H9 (cell line): ENCODE results near the gene SNX27. TPM values are rescaled to one million over a fixed set of nuclear protein-coding genes. Genes with fewer than 3 reads are reported as not detected.
A peak's percentile ranks its signal among the peaks of the same experiment; 100 is the strongest.

Source experiments
- DNase-seq: peaks from one replicate; pipeline ENCODE4 v3.0.0-alpha.2; 2017
- H2AFZ ChIP-seq: one replicate; pipeline ENCODE4 v1.6.1; 2013; ENCODE audit warnings: mild to moderate bottlenecking, low read length, control low read depth, moderate library complexity
- H2AK5ac ChIP-seq: 2 replicates; pipeline ENCODE4 v1.6.1; 2013; ENCODE audit warnings: low read length, control low read depth, mixed read lengths; ENCODE audit not compliant: insufficient read length
- H2BK120ac ChIP-seq: one replicate; pipeline ENCODE4 v1.6.1; 2013; ENCODE audit warnings: low read depth, mild to moderate bottlenecking, low read length, control low read depth, inconsistent platforms; ENCODE audit not compliant: poor library complexity, severe bottlenecking
- H2BK12ac ChIP-seq: 2 replicates; pipeline ENCODE4 v1.6.1; 2013; ENCODE audit warnings: low read length, control low read depth, mixed read lengths, low read depth; ENCODE audit not compliant: insufficient read length
- H2BK15ac ChIP-seq: 2 replicates; pipeline ENCODE4 v1.6.1; 2013; ENCODE audit warnings: low read depth, low read length, control low read depth
- H2BK20ac ChIP-seq: one replicate; pipeline ENCODE4 v1.6.1; 2013; ENCODE audit warnings: low read depth, mild to moderate bottlenecking, low read length, control low read depth, inconsistent platforms; ENCODE audit not compliant: poor library complexity, severe bottlenecking
- H2BK5ac ChIP-seq: 2 replicates; pipeline ENCODE4 v1.6.1; 2013; ENCODE audit warnings: low read length, control low read depth, mixed read lengths; ENCODE audit not compliant: insufficient read length
- H3K14ac ChIP-seq: 2 replicates; pipeline ENCODE4 v1.6.1; 2013; ENCODE audit warnings: low read length, control low read depth; ENCODE audit not compliant: insufficient read depth
- H3K18ac ChIP-seq: 2 replicates; pipeline ENCODE4 v1.6.1; 2013; ENCODE audit warnings: low read depth, mild to moderate bottlenecking, mixed read lengths, low read length, control low read depth; ENCODE audit not compliant: insufficient read length
- H3K23ac ChIP-seq: 2 replicates; pipeline ENCODE4 v1.6.1; 2013; ENCODE audit warnings: low read length, control low read depth, mixed read lengths, low read depth; ENCODE audit not compliant: insufficient read length
- H3K23me2 ChIP-seq: 2 replicates; pipeline ENCODE4 v1.6.1; 2013; ENCODE audit warnings: low read depth, mild to moderate bottlenecking, mixed read lengths, low read length, control low read depth; ENCODE audit not compliant: insufficient read length, poor library complexity, severe bottlenecking
- H3K27ac ChIP-seq: 2 replicates; pipeline ENCODE4 v1.5.1; 2013; ENCODE audit warnings: low read length, control low read depth, mixed read lengths, low read depth; ENCODE audit not compliant: insufficient read length
- H3K27me3 ChIP-seq: 2 replicates; pipeline ENCODE4 v1.6.1; 2013; ENCODE audit warnings: low read length, control low read depth, inconsistent platforms; ENCODE audit not compliant: insufficient read depth
- H3K4ac ChIP-seq: 2 replicates; pipeline ENCODE4 v1.6.1; 2013; ENCODE audit warnings: low read depth, mild to moderate bottlenecking, control low read depth, inconsistent platforms, low read length, moderate library complexity
- H3K4me1 ChIP-seq: 2 replicates; pipeline ENCODE4 v1.6.1; 2013; ENCODE audit warnings: low read length, control low read depth, inconsistent platforms; ENCODE audit not compliant: insufficient read depth
- H3K4me2 ChIP-seq: 2 replicates; pipeline ENCODE4 v1.6.1; 2013; ENCODE audit warnings: low read length, control low read depth, mixed read lengths; ENCODE audit not compliant: insufficient read length, insufficient read depth
- H3K56ac ChIP-seq: 2 replicates; pipeline ENCODE4 v1.6.1; 2013; ENCODE audit warnings: low read depth, mild to moderate bottlenecking, mixed read lengths, low read length, control low read depth; ENCODE audit not compliant: insufficient read length
- H3K79me1 ChIP-seq: 2 replicates; pipeline ENCODE4 v1.6.1; 2013; ENCODE audit warnings: low read depth, mild to moderate bottlenecking, moderate library complexity, low read length, control low read depth, inconsistent platforms; ENCODE audit not compliant: insufficient read depth, poor library complexity, severe bottlenecking
- H3K79me2 ChIP-seq: 2 replicates; pipeline ENCODE4 v1.6.1; 2013; ENCODE audit warnings: low read length, control low read depth, inconsistent platforms; ENCODE audit not compliant: insufficient read depth
- H3K9ac ChIP-seq: 2 replicates; pipeline ENCODE4 v1.6.1; 2013; ENCODE audit warnings: low read length, control low read depth, mixed read lengths; ENCODE audit not compliant: insufficient read length; ENCODE audit errors: extremely low read depth
- H3K9me3 ChIP-seq: one replicate; pipeline ENCODE4 v1.6.1; 2013; ENCODE audit warnings: low read depth, low read length, inconsistent platforms; ENCODE audit not compliant: control insufficient read depth
- H3T11ph ChIP-seq: one replicate; pipeline ENCODE4 v1.6.1; 2013; ENCODE audit warnings: mild to moderate bottlenecking, low read length, control low read depth, inconsistent platforms
- H4K20me1 ChIP-seq: one replicate; pipeline ENCODE4 v1.6.1; 2013; ENCODE audit not compliant: control insufficient read depth, insufficient read length, insufficient read depth
- H4K5ac ChIP-seq: 2 replicates; pipeline ENCODE4 v1.6.1; 2013; ENCODE audit warnings: low read depth, mild to moderate bottlenecking, mixed read lengths, low read length, control low read depth; ENCODE audit not compliant: insufficient read length
- H4K8ac ChIP-seq: replicated peaks from 2 replicates; pipeline ENCODE4 v1.6.1; 2013; ENCODE audit warnings: low read length, control low read depth, mixed read lengths, low read depth; ENCODE audit not compliant: insufficient read length
- H4K91ac ChIP-seq: 2 replicates; pipeline ENCODE4 v1.6.1; 2013; ENCODE audit warnings: low read depth, mild to moderate bottlenecking, moderate library complexity, mixed read lengths, low read length, control low read depth; ENCODE audit not compliant: insufficient read length
- H3K27ac Mint-ChIP-seq, 3 experiments: 2 replicates in 2 of 3; 3 replicates in 1 of 3; pipeline ENCODE4 v1.8.0; 2020 to 2021; ENCODE audit warnings: mixed read lengths in 3 of 3, mild to moderate bottlenecking in 1 of 3, moderate library complexity in 1 of 3
- H3K27me3 Mint-ChIP-seq: 2 replicates; pipeline ENCODE4 v1.8.0; 2021; ENCODE audit warnings: low read depth, mild to moderate bottlenecking, moderate library complexity, mixed read lengths
- H3K36me3 Mint-ChIP-seq, 3 experiments: 2 replicates in 2 of 3; 3 replicates in 1 of 3; pipeline ENCODE4 v1.8.0; 2020 to 2021; ENCODE audit warnings: low read depth in 3 of 3, mixed read lengths in 3 of 3; ENCODE audit not compliant: insufficient read depth in 1 of 3
- H3K4me1 Mint-ChIP-seq, 2 experiments: 2 replicates each; pipeline ENCODE4 v1.8.0; 2020; ENCODE audit warnings: mixed read lengths in 2 of 2
- H3K4me3 Mint-ChIP-seq, 2 experiments: 2 replicates in 1 of 2; 3 replicates in 1 of 2; pipeline ENCODE4 v1.8.0; 2020 to 2021; ENCODE audit warnings: mild to moderate bottlenecking in 2 of 2, mixed read lengths in 2 of 2, moderate library complexity in 1 of 2
- H3K9me3 Mint-ChIP-seq, 2 experiments: 2 replicates in 1 of 2; 3 replicates in 1 of 2; pipeline ENCODE4 v1.8.0; 2020; ENCODE audit warnings: mild to moderate bottlenecking in 2 of 2, mixed read lengths in 2 of 2, moderate library complexity in 1 of 2
- WGBS: extraction: QIAGEN DNeasy Blood & Tissue Kit; methylation state at CpG from one replicate; pipeline ENCODE4 v1.1.7; 2013; ENCODE audit warnings: missing lambda C conversion rate, low lambda C conversion rate, mixed read lengths; ENCODE audit not compliant: insufficient read length; ENCODE audit errors: extremely low coverage; 5-methylcytosine and 5-hydroxymethylcytosine counted together
- total RNA-seq: library from RNA; stranded (reverse); gene quantifications from 2 replicates; pipeline ENCODE4 v1.2.1, GENCODE V29; 2021
- TF ChIP-seq, protein P1 (sequence below): fragments of 200-600 bp; sonication (generic); conservative IDR thresholded peaks from 3 replicates; pipeline ENCODE4 v1.8.0; 2021; ENCODE audit warnings: antibody characterized with exemption, mild to moderate bottlenecking

Gene SNX27
- total RNA-seq, 1 experiment from 2014 or later, result 48.9 TPM

DNA sequence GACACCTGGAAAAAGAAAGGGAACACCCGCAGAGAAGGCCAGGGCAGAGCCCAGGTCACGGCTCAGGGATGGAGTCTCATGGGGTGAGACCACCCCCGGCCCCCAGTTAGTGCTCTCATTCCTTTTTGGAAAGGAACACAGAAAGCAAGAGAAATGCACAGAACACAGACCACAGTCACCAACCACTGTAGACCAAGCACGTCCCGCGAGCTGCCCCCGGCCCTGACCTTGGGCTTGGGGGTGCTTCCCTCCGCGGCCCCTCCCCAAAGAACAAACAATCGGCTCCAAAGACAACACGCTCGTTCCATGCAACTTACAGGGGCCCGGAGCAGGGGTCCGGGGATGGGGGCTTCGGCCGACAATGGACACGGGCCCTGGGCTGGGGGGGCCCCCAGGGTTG is 92.0 kb downstream of the SNX27 start:
- Mint-ChIP-seq H3K36me3 (peaks cover 2 to 23% (median 21%) of the 10 kb centered on the region in 3 experiments; a peak in 6 of 7 replicates), H3K4me1 (peaks cover 4 to 10% of the 10 kb centered on the region in 2 experiments; a peak in 3 of 4 replicates), H3K27ac (peak overlapping the region in 1 of 3 experiments; percentile 83; a peak in 3 of 7 replicates), H3K9me3 (no peaks in the 10 kb centered on the region), H3K4me3 (no peak overlapping the region), H3K27me3 (no peaks in the 10 kb centered on the region)
- H3K27ac ChIP-seq, result no peak overlapping the region
- H4K5ac ChIP-seq, result no peak overlapping the region
- no peaks in the 10 kb centered on the region for H3K27me3 ChIP-seq
- no peaks in the 10 kb centered on the region for H3K9me3 ChIP-seq
- H2AK5ac ChIP-seq, result no peak overlapping the region
- H3K4ac ChIP-seq, result no peak overlapping the region
- H2AFZ ChIP-seq, result no peak overlapping the region
- DNase-seq, result no peak
- no peak overlapping the region for H3K4me2 ChIP-seq
- H4K20me1 ChIP-seq, result no peaks in the 10 kb centered on the region
- H4K91ac ChIP-seq, result no peak overlapping the region
- TF ChIP-seq, protein P1, sequence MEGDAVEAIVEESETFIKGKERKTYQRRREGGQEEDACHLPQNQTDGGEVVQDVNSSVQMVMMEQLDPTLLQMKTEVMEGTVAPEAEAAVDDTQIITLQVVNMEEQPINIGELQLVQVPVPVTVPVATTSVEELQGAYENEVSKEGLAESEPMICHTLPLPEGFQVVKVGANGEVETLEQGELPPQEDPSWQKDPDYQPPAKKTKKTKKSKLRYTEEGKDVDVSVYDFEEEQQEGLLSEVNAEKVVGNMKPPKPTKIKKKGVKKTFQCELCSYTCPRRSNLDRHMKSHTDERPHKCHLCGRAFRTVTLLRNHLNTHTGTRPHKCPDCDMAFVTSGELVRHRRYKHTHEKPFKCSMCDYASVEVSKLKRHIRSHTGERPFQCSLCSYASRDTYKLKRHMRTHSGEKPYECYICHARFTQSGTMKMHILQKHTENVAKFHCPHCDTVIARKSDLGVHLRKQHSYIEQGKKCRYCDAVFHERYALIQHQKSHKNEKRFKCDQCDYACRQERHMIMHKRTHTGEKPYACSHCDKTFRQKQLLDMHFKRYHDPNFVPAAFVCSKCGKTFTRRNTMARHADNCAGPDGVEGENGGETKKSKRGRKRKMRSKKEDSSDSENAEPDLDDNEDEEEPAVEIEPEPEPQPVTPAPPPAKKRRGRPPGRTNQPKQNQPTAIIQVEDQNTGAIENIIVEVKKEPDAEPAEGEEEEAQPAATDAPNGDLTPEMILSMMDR, result no peak
- no peaks in the 10 kb centered on the region for H3K4me1 ChIP-seq
- H2BK20ac ChIP-seq, result no peak overlapping the region
- H2BK5ac ChIP-seq, result no peak overlapping the region
- no peak overlapping the region for H3K14ac ChIP-seq
- H2BK12ac ChIP-seq, result no peak overlapping the region
- H4K8ac ChIP-seq, result no peak overlapping the region
- H3K79me1 ChIP-seq, result no peaks in the 10 kb centered on the region
- H3K56ac ChIP-seq, result no peak overlapping the region
- H3K18ac ChIP-seq, result no peak overlapping the region
- H3K23me2 ChIP-seq, result no peaks in the 10 kb centered on the region
- no peak overlapping the region for H2BK120ac ChIP-seq
- H2BK15ac ChIP-seq, result no peak overlapping the region
- no CpG with 5 or more reads among the region's 17 CpGs for WGBS
- no peak overlapping the region for H3K9ac ChIP-seq
- H3T11ph ChIP-seq, result no peak overlapping the region
- H3K23ac ChIP-seq, result no peak overlapping the region
- no peaks in the 10 kb centered on the region for H3K79me2 ChIP-seq
